ENCODE results near the gene TTR. TPM values are rescaled to one million over a fixed set of nuclear protein-coding genes. Genes with fewer than 3 reads are reported as not detected.

Gene TTR
- total RNA-seq, 2 donors from 2014 or later, result 1.7 to 2.8 TPM

DNA sequence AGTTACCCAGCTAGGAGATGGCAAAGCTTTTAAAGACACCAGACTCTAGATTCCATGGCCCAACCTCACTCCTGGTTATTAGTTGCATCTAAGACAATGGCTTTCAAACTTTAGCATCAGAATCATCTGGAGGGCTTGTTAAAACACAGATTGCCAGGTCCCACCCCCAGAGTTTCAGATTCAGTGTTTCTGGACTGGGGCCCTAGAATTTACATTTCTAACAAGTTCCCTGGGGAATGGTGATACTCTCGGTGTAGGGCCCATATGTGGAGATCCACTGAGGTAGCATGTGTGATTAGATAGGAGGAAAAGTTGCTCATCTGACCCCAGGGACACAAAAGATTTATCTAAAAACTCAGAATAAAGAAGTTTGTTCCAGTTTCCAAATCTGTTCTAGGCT, 14.5 kb upstream of the TTR start:
- H3K4me3 ChIP-seq, result no peak overlapping the region
- DNase-seq, result no peak
- H3K27me3 ChIP-seq, result no peaks in the 10 kb centered on the region
- no peak overlapping the region for H3K27ac ChIP-seq
- H3K36me3 ChIP-seq, result no peaks in the 10 kb centered on the region
- no peak overlapping the region for H3K9ac ChIP-seq (ENCODE audit: low read depth in 2 of 2, low read length in 2 of 2)
- intact Hi-C loops (cut with DNase I), result no loop called here
- no peaks in the 10 kb centered on the region for H3K4me1 ChIP-seq
- no peak for TF ChIP-seq CTCF (IDR thresholded peaks at IDR 0.05)
- no peaks in the 10 kb centered on the region for H3K9me3 ChIP-seq

- H3K9ac ChIP-seq (ENCODE audit: low read depth in 2 of 2, low read length in 2 of 2), result no peak overlapping the region
- no peak overlapping the region for H3K4me3 ChIP-seq
- no peaks in the 10 kb centered on the region for H3K9me3 ChIP-seq
- H3K27ac ChIP-seq, result no peak overlapping the region
- TF ChIP-seq CTCF (IDR thresholded peaks at IDR 0.05), result no peak
- intact Hi-C loops (cut with DNase I), result no loop called here
- H3K36me3 ChIP-seq, result no peaks in the 10 kb centered on the region
- no peak for DNase-seq
- no peaks in the 10 kb centered on the region for H3K4me1 ChIP-seq
- no peaks in the 10 kb centered on the region for H3K27me3 ChIP-seq
Measured at GRCh38 chr18:31578126-31578525, 13.6 kb upstream of the TTR start.

- no peaks in the 10 kb centered on the region for H3K27me3 ChIP-seq
- intact Hi-C loops (cut with DNase I), result no loop called here
- H3K9ac ChIP-seq (ENCODE audit: low read depth in 2 of 2, low read length in 2 of 2), result no peak overlapping the region
- no peak for TF ChIP-seq CTCF (IDR thresholded peaks at IDR 0.05)
- H3K4me3 ChIP-seq, result no peak overlapping the region
- no peak for DNase-seq
- no peaks in the 10 kb centered on the region for H3K4me1 ChIP-seq
- no peak overlapping the region for H3K27ac ChIP-seq
- no peaks in the 10 kb centered on the region for H3K9me3 ChIP-seq
- no peaks in the 10 kb centered on the region for H3K36me3 ChIP-seq
Measured at GRCh38 chr18:31579375-31579774, 12.3 kb upstream of the TTR start.

- DNase-seq, result no peak
- H3K9me3 ChIP-seq, result no peaks in the 10 kb centered on the region
- H3K4me3 ChIP-seq, result no peak overlapping the region
- no peaks in the 10 kb centered on the region for H3K4me1 ChIP-seq
- no peak overlapping the region for H3K27ac ChIP-seq
- intact Hi-C loops (cut with DNase I), result no loop called here
- H3K36me3 ChIP-seq, result no peaks in the 10 kb centered on the region
- H3K9ac ChIP-seq (ENCODE audit: low read depth in 2 of 2, low read length in 2 of 2), result no peak overlapping the region
- no peak for TF ChIP-seq CTCF (IDR thresholded peaks at IDR 0.05)
- H3K27me3 ChIP-seq, result no peaks in the 10 kb centered on the region
Measured at GRCh38 chr18:31581498-31582197, 10.0 kb upstream of the TTR start.

DNA sequence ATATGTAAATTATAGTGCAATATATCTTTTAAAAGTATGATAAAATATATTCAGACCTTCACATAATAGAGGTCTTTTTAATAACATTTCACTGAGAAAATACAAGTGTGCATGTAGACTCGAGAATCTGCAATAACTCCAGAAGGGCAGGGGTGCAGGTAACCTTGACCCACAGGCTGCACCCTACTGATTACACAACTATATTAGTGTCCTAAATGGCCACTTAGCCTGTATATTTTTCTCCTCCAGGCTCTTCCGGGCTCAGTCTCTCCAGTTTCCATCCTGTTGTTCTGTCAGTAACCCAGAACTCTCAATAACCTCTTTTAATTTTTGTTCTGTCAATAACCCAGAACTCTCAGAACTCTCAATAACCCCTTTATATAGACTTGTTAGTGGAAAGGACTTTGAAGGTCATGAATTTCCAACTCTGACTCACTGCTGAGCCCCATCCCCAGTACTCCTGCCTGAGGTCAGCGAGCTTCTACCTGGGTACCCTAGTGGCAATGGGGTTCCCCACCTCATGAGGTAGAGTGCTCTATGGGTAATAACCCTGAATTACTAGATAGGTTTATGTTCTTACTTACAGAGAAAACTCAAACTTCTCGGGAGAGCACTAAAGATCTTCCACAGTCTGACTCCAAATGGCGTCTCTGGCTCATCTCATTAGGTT, 8.4 kb upstream of the TTR start:
- no peaks in the 10 kb centered on the region for H3K36me3 ChIP-seq
- no peak overlapping the region for H3K27ac ChIP-seq
- intact Hi-C loops (cut with DNase I), result no loop called here
- TF ChIP-seq CTCF (IDR thresholded peaks at IDR 0.05), result no peak
- no peaks in the 10 kb centered on the region for H3K4me1 ChIP-seq
- no peak overlapping the region for H3K4me3 ChIP-seq
- no peaks in the 10 kb centered on the region for H3K27me3 ChIP-seq
- DNase-seq, result no peak
- no peaks in the 10 kb centered on the region for H3K9me3 ChIP-seq
- H3K9ac ChIP-seq (ENCODE audit: low read depth in 2 of 2, low read length in 2 of 2), result no peak overlapping the region
